Upper lobe of left lung (tissue), 6 donors: ENCODE measurements around the gene VCP. TPM values are rescaled to one million over a fixed set of nuclear protein-coding genes. Genes with fewer than 3 reads are reported as not detected.
A peak's percentile ranks its signal among the peaks of the same experiment; 100 is the strongest.

Experiments used
- ATAC-seq, 2 donors: fragments of 200-7000 bp; cut with Tn5 transposase; one replicate each; pipeline ENCODE4 v1.9.1; 2022; ENCODE audit warnings: mild to moderate bottlenecking in 2 of 2, moderate library complexity in 2 of 2; ENCODE audit not compliant: low FRiP score in 2 of 2
- DNase-seq, 2 donors: peaks; one replicate each; pipeline ENCODE4 v3.0.0-alpha.2; 2019 to 2020
- H3K27ac ChIP-seq, 4 donors: fragments of 200-600 bp; sonication (generic); one replicate each; pipeline ENCODE4 v1.5.1; 2016 to 2019
- H3K27me3 ChIP-seq, 4 donors: fragments of 200-600 bp; sonication (generic); one replicate each; pipeline ENCODE4 v1.5.1; 2017 to 2019
- H3K36me3 ChIP-seq, 4 donors: fragments of 200-600 bp; sonication (generic); one replicate each; pipeline ENCODE4 v1.5.1; 2016 to 2019
- H3K4me1 ChIP-seq, 4 donors: fragments of 200-600 bp; sonication (generic); one replicate each; pipeline ENCODE4 v1.5.1; 2018 to 2019
- H3K4me3 ChIP-seq, 4 donors: fragments of 200-600 bp; sonication (generic); one replicate each; pipeline ENCODE4 v1.5.1; 2017 to 2019; ENCODE audit warnings: mild to moderate bottlenecking in 2 of 4, moderate library complexity in 1 of 4
- H3K9me3 ChIP-seq, 4 donors: fragments of 200-600 bp; sonication (generic); one replicate each; pipeline ENCODE4 v1.5.1; 2018 to 2019
- EP300 ChIP-seq, 4 donors: sonication (generic); formaldehyde crosslinking; IDR thresholded peaks; one replicate each; pipeline ENCODE4 v1.5.1; 2017; ENCODE audit warnings: antibody characterized with exemption in 4 of 4, control low read depth in 2 of 4
- POLR2A ChIP-seq, 4 donors: fragments of 450-650 bp; IDR thresholded peaks; one replicate each; pipeline ENCODE4 v1.5.1; 2016 to 2017; ENCODE audit warnings: antibody characterized with exemption in 4 of 4, mild to moderate bottlenecking in 2 of 4
- POLR2AphosphoS5 ChIP-seq, 2 donors: sonication (generic); formaldehyde crosslinking; IDR thresholded peaks; one replicate each; pipeline ENCODE4 v1.5.1; 2017; ENCODE audit warnings: antibody characterized with exemption in 2 of 2
- WGBS, 2 donors: methylation state at CpG; one replicate each; pipeline ENCODE4 v1.1.5; 2017 to 2018; 5-methylcytosine and 5-hydroxymethylcytosine counted together
- total RNA-seq, 6 donors: library from RNA; depleted of rRNA in 4 of 6; stranded (reverse); fragments of >200 nt in 4 of 6; gene quantifications; one replicate each; pipeline versions ENCODE4 v1.1.0 to v1.2.1, GENCODE V29; 2016 to 2021
- TF ChIP-seq, protein P1 (sequence below), 6 experiments: fragments of 450-650 bp in 4 of 6; fragments of 200-600 bp in 2 of 6; sonication (generic) in 2 of 6; IDR thresholded peaks; one replicate each; pipeline ENCODE4 v1.5.1; 2016 to 2019; ENCODE audit warnings: antibody characterized with exemption in 6 of 6
- donor health status: DM: no; HTN: no; CAD: no; lungs with moderate emphysema.
- donor health status: DM: no; HTN: yes; CAD: no; lungs with severe emphysema.

The VCP gene
- total RNA-seq, 6 donors from 2014 or later: 170 to 215 (median 189) TPM

GRCh38 chr9:35106343-35106730 is 33.9 kb upstream of the VCP start:
- Histone ChIP-seq H3K27me3 (no peaks in the 10 kb centered on the region), H3K4me3 (no peak overlapping the region), H3K9me3 (no peaks in the 10 kb centered on the region), H3K27ac (no peak overlapping the region), H3K36me3 (peaks cover 4 to 52% (median 47%) of the 10 kb centered on the region in 4 donors), H3K4me1 (peaks cover 32 to 45% (median 37%) of the 10 kb centered on the region in 4 donors)
- 93% methylated on average over 7 of the region's 7 CpGs; no CpG with 5 or more reads in 1 of the 2 donors for WGBS, 2 donors
- ATAC-seq: no peak
- TF ChIP-seq POLR2AphosphoS5 (IDR thresholded peaks at IDR 0.05): no peak
- no peak for TF ChIP-seq POLR2A (IDR thresholded peaks at IDR 0.05)
- no peak for DNase-seq

DNA sequence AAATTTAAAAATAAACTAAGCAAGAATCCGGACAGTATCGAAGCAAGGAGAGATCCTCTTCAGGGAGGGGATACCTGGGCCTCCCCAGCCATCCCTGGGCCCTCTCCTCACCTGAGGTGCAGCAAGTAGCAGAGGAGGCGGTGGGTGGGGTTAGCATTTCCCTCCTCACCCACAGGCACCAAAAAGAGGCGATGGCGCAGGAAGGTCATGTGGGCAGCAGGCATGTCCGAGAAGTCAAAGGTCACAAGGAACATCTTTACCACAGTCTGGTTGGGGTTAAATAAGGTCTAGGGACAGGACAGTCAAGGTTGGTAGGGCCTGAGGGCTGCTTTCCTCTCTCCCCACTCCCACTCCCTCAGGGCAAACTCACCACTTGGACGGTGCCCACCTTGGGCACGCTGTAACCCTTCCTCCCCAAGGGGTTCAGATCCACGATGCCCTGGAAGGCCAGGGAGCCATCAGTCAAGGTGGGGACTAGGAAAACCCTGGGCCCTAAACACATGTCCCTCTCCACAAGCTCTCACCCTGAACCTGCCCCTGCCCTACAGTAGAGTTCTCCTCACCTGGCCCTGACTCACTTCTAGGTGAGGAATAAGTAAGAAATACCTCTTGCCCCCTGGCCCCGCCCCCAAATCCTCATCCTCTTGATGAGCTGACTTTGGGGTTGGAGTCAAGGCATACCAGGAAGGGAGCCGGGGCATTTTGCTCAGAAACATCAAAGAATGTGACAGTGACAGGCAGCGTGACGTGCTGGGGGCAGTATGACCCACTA is 33.3 kb upstream of the VCP start:
- Histone ChIP-seq H3K9me3 (no peaks in the 10 kb centered on the region), H3K27me3 (no peaks in the 10 kb centered on the region), H3K36me3 (peaks cover 4 to 58% (median 52%) of the 10 kb centered on the region in 4 donors), H3K4me3 (no peak overlapping the region), H3K27ac (no peak overlapping the region), H3K4me1 (peaks cover 30 to 45% (median 34%) of the 10 kb centered on the region in 4 donors)
- TF ChIP-seq POLR2AphosphoS5 (IDR thresholded peaks at IDR 0.05): no peak
- no peak for TF ChIP-seq EP300 (IDR thresholded peaks at IDR 0.05)
- TF ChIP-seq, protein P1, sequence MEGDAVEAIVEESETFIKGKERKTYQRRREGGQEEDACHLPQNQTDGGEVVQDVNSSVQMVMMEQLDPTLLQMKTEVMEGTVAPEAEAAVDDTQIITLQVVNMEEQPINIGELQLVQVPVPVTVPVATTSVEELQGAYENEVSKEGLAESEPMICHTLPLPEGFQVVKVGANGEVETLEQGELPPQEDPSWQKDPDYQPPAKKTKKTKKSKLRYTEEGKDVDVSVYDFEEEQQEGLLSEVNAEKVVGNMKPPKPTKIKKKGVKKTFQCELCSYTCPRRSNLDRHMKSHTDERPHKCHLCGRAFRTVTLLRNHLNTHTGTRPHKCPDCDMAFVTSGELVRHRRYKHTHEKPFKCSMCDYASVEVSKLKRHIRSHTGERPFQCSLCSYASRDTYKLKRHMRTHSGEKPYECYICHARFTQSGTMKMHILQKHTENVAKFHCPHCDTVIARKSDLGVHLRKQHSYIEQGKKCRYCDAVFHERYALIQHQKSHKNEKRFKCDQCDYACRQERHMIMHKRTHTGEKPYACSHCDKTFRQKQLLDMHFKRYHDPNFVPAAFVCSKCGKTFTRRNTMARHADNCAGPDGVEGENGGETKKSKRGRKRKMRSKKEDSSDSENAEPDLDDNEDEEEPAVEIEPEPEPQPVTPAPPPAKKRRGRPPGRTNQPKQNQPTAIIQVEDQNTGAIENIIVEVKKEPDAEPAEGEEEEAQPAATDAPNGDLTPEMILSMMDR (IDR thresholded peaks at IDR 0.05): no peak
- no peak for TF ChIP-seq POLR2A (IDR thresholded peaks at IDR 0.05)
- 92 to 96% methylated on average over 10 to 13 of the region's 13 CpGs for WGBS, 2 donors
- DNase-seq: no peak
- no peak for ATAC-seq

GRCh38 chr9:35105126-35105525 is 32.7 kb upstream of the VCP start:
- H3K36me3 ChIP-seq: peaks cover 9 to 65% (median 58%) of the 10 kb centered on the region in 4 donors
- no peaks in the 10 kb centered on the region for H3K27me3 ChIP-seq
- 91 to 94% methylated on average over 12 of the region's 12 CpGs for WGBS, 2 donors
- H3K27ac ChIP-seq: no peak overlapping the region
- H3K9me3 ChIP-seq: no peaks in the 10 kb centered on the region
- ATAC-seq (no peak), DNase-seq (no peak)
- H3K4me3 ChIP-seq: no peak overlapping the region
- TF ChIP-seq, protein P1 (IDR thresholded peaks at IDR 0.05): no peak
- TF ChIP-seq POLR2AphosphoS5 (IDR thresholded peaks at IDR 0.05): no peak
- no peak for TF ChIP-seq POLR2A (IDR thresholded peaks at IDR 0.05)
- TF ChIP-seq EP300 (IDR thresholded peaks at IDR 0.05): no peak
- H3K4me1 ChIP-seq: peaks cover 23 to 39% (median 28%) of the 10 kb centered on the region in 4 donors

DNA sequence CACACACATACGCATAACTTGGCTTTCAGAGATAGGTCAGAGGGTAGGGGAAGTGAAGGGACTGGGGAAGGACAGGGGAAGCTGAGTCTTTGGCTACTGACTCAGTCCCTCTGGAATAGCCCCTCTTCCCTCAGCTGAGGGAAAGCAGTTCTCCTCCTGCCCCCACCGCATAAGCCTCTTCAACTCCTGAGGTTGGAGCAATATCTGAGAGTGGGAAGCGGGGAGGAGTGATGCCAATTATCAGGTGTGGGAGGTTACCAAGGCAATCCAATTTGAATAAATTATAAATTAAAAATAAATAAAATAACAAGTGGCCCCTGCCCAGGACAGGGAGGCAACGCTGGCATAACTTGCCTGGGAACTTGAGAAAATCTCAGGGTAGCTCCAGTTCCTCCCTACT is 32.2 kb upstream of the VCP start:
- Histone ChIP-seq H3K27ac (no peak overlapping the region), H3K9me3 (no peaks in the 10 kb centered on the region), H3K4me1 (peaks cover 18 to 34% (median 23%) of the 10 kb centered on the region in 4 donors), H3K36me3 (peaks cover 14 to 70% (median 63%) of the 10 kb centered on the region in 4 donors), H3K4me3 (no peak overlapping the region), H3K27me3 (no peaks in the 10 kb centered on the region)
- ATAC-seq (no peak), DNase-seq (no peak)
- TF ChIP-seq POLR2A (IDR thresholded peaks at IDR 0.05) (no peak), POLR2AphosphoS5 (IDR thresholded peaks at IDR 0.05) (no peak), EP300 (IDR thresholded peaks at IDR 0.05) (no peak)
- TF ChIP-seq, protein P1 (IDR thresholded peaks at IDR 0.05): no peak
- WGBS, 2 donors: 89 to 91% methylated on average over 4 of the region's 4 CpGs

DNA sequence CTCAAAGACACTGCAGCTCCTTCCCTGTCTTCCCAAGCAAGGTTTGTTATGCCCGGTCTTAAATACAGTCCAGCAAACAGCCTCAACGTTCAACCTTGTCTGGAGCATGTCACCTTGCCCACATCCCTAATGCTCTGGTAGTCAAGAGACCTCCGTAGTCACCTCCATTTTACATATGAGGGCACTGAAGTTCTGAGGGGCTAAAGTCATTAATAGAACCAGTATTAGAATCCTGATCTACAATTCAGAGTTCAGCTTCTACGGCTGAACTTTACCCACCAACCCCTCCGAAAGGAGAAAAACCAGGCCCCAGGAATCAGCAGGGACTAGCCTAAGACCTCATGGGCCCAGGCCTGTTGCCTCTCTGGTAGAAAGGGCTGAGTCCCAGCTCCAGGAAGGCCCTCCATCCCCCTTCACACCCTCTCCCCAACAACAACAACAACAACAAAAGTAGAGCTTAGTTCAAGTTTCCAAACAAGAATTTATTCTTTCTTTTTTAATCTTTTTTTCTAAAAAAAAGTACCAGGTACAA is 31.3 kb upstream of the VCP start:
- TF ChIP-seq POLR2AphosphoS5 (IDR thresholded peaks at IDR 0.05) (no peak), POLR2A (IDR thresholded peaks at IDR 0.05) (no peak), EP300 (IDR thresholded peaks at IDR 0.05) (no peak)
- TF ChIP-seq, protein P1 (IDR thresholded peaks at IDR 0.05): no peak
- WGBS, 2 donors: 35 to 47% methylated on average over 5 of the region's 5 CpGs
- H3K4me3 ChIP-seq: peak overlapping the region in 3 of 4 donors; percentile 53 to 95 (median 82)
- DNase-seq (no peak), ATAC-seq (no peak)
- H3K27me3 ChIP-seq: no peaks in the 10 kb centered on the region
- peaks cover 15 to 69% (median 63%) of the 10 kb centered on the region in 4 donors for H3K36me3 ChIP-seq
- H3K27ac ChIP-seq: peak overlapping the region; percentile 80 to 88 (median 88)
- peaks cover 17 to 27% (median 21%) of the 10 kb centered on the region in 4 donors for H3K4me1 ChIP-seq
- H3K9me3 ChIP-seq: no peaks in the 10 kb centered on the region
